HG03469 (cell line): ENCODE data around the gene MARF1.
"Not testable (repeated sequence)": the region's sequence is repeated elsewhere in the genome, so short reads cannot be mapped to it uniquely, and the experiment has no call there.

ENCODE experiments used
- ATAC-seq: cut with Tn5 transposase; IDR thresholded peaks from one replicate; pipeline ENCODE4 v1.9.1; 2021; ENCODE audit warnings: mild to moderate bottlenecking, moderate library complexity, moderate number of reproducible peaks; ENCODE audit not compliant: unreplicated experiment

MARF1 gene

GRCh38 chr16:15643048-15643945 is at the start of gene MARF1:
Gene MARF1, minus strand, starts transcription at chr16:15643154. Its CDS starts 3,921 bp downstream, at chr16:15639233.
- no peak for ATAC-seq

GRCh38 chr16:15692508-15692907 is 49.6 kb upstream of the MARF1 start:
- ATAC-seq: not testable (repeated sequence)

DNA sequence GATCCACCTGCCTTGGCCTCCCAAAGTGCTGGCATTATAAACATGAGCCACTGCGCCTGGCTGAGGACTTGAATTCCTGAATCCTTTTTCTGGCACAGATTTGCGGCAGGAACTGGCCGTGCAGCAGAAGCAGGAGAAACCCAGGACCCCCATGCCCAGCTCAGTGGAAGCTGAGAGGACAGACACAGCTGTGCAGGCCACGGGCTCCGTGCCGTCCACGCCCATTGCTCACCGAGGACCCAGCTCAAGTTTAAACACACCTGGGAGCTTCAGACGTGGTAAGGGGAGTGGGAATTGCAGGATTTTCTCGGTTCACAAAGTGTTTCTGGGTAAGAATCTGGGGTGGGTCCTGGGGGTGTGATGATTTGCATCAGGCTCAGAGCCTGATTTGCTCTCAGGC is 48.1 kb upstream of the MARF1 start:
- no peak for ATAC-seq

DNA sequence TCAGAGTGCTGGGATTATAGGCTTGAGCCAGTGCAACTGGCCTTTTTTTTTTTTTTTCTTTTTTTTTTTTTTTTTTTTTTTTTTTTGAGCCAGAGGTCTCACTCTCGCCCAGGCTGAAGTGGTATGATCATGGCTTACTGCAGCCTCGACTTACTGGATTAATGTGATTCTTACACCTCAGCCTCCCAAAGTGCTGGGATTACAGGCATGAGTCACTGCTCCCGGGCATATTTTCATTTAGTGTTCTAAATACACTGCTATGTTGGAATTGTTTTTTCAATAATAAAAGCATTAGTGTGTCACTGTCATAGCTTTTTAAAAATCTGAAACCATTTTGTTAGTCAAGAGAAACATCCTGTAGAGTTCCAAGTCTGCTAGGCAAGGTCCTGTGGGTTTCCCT is 47.3 kb upstream of the MARF1 start:
- no peak for ATAC-seq

- ATAC-seq: no peak
These were observed 46.3 kb upstream of the MARF1 start for GRCh38 chr16:15689290-15689689.

GRCh38 chr16:15686287-15686686 is 43.3 kb upstream of the MARF1 start:
- ATAC-seq: no peak

GRCh38 chr16:15682105-15682570 is 39.2 kb upstream of the MARF1 start:
- no peak for ATAC-seq

DNA sequence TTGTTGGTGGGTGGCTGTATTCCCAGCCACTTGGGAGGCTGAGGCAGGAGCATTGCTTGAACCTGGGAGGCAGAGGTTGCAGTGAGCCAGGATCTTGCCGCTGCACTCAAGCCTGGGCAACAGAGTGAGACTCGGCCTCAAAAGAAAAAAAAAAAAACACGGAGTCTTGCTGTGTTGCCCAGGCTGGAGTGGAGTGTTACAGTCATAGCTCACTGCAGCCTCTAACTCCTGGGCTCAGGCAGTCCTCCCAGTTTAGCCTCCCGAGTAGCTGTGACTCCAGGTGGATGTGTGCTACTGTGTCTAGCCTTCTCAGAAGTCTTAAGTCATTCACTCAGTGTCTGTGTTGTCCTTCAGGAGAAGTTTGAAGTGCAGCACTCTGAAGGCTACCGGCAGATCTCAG is 34.5 kb upstream of the MARF1 start:
- ATAC-seq: no peak

DNA sequence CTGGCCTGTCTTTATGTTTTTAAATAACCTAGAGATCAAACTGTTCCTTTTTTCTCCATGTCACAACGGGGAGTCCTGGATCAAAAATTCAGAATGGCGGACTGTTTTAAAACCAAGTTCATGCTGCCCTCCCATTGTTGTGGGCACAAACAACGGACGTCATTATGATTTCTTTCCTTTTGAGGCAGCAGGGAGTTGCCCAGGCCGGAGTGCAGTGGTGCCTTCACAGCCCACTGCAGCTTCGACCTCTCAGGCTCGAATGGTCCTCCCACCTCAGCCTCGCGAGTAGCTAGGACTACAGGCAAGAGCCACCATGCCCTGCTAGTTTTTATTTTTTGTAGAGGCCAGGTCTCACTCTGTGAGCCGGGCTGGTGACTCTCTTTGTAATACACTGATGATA is 33.6 kb upstream of the MARF1 start:
- no peak for ATAC-seq

- ATAC-seq: no peak
These were observed 31.6 kb upstream of the MARF1 start for GRCh38 chr16:15674571-15674970.

GRCh38 chr16:15672514-15673167 is 29.7 kb upstream of the MARF1 start:
- ATAC-seq: no peak

GRCh38 chr16:15672127-15672513 is 29.2 kb upstream of the MARF1 start:
- ATAC-seq: not testable (repeated sequence)

DNA sequence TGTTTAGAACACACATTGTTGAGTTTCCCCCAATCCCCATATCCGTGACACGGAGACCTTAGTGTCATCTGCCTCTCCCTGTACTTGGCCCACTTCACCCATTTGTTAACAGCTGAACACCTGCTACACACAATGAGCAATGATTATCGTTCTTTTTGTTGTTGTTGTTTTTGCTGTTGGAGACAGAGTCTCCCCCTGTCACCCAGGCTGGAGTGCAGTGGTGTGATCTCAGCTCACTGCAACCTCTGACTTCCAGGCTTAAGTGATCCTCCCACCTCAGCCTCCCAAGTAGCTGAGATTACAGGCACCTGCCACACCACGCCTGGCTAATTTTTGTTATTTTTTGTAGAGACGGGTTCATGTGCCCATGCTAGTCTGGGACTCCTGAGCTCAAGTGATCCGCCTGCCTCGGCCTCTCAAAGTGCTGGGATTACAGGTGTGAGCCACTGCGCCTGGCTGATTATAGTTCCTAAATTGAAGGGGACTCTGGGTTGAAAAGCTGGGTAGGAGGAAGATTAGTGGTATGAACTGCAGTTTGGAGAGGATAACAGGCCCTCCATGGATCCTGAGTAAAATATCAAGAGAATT is 28.7 kb upstream of the MARF1 start:
- no peak for ATAC-seq

DNA sequence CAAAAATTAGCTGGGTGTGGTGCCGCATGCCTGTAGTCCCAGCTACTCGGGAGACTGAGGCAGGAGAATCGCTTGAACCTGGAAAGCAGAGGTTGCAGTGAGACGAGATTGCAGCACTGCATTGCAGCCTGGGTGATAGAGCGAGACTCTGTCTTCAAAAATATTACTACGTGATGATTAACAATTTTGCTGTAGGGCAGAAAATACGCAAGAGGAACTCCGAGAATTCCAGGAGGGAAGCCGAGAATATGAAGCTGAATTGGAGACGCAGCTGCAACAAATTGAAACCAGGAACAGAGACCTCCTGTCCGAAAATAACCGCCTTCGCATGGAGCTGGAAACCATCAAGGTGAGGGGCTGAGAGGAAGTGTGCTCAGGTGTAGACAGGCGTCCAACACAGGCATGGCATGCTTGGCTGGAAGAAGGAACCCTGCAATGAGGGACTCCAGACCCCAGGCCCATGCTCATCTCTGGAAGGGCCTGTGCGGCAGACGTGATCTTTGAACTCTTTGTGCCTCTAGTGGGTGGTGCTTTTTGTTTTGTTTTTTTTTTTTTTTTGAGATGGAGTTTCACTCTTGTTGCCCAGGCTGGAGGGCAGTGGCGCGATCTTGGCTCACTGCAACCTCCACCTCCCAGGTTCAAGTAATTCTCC is 24.3 kb upstream of the MARF1 start:
- no peak for ATAC-seq

DNA sequence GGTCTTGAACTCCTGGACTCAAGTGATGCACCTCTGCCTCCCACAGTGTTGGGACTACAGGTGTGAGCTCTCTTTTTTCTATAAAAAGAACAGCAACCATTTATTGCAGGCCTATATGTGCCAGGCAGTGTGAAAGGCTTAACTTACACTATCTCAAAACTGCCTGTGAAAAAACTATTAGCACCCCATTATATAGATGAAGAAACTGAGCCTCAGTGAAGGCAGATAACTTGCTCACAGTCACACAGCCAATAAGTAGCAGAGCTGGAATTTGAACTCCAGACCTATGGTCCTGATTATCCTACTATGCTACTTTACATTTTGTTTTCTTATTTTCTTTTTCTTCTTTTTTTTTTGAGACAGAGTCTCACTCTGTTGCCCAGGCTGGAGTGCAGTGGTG is 22.2 kb upstream of the MARF1 start:
- ATAC-seq: no peak

GRCh38 chr16:15660203-15660601 is 17.2 kb upstream of the MARF1 start:
- no peak for ATAC-seq

DNA sequence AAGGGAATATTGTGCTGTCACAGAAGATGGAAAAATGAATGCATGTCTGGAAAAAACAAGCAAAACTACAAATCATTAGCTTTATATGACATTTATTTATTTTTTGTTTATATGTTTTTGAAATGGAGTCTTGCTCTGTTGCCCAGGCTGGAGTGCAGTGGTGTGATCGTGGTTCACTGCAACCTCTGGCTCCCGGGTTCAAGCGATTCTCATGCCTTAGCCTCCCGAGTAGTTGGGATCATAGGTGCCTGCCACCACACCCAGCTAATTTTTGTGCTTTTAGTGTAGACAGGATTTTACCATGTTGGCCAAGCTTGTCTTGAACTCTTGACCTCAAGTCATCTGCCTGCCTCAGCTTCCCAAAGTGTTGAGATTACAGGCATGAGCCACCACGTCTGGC is 15.6 kb upstream of the MARF1 start:
- no peak for ATAC-seq

DNA sequence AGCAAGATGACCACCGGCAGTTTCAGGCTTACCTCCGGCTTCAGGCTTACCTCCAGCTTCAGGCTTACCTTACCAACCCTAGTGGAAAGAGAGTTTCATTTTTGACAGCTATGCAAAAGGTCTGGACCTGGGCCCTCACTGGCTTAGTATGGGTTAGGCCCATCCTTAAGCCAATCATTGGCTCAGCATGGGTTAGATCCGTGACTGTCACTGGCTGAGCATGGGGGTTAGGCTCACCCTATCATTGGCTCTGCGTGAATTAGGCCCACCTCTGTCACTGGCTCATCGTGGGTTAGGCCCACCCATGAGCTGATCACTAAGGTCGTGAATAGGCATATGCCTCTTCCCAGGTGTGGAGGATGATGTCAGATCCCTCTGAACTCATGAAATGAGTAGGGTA is 15.2 kb upstream of the MARF1 start:
- ATAC-seq: no peak

DNA sequence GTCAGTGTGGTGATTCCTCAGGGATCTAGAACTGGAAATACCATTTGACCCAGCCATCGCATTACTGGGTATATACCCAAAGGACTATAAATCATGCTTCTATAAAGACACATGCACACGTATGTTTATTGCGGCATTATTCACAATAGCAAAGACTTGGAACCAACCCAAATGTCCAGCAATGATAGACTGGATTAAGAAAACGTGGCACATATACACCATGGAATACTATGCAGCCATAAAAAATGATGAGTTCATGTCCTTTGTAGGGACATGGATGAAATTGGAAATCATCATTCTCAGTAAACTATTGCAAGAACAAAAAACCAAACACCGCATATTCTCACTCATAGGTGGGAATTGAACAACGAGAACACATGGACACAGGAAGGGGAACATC is 12.6 kb upstream of the MARF1 start:
- ATAC-seq: not testable (repeated sequence)

DNA sequence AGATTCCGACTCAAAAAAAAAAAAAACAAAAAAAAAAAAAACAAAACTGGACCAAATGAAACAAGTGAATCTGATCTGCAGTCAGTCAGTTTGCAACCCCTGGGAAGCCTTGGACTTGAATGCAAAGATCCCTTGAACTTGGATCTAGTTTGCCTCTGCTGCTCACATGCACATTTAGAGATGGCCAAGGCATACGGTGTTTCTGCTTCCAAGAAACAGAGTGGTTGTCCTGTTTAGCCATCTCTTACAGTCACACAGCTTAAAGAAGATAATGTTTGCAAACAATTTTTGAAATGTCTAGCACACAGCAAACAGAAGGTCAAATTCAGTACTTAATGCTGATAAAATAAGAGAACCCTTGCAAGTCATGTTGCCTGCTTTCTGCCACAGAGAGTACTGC is 11.6 kb upstream of the MARF1 start:
- ATAC-seq: no peak

DNA sequence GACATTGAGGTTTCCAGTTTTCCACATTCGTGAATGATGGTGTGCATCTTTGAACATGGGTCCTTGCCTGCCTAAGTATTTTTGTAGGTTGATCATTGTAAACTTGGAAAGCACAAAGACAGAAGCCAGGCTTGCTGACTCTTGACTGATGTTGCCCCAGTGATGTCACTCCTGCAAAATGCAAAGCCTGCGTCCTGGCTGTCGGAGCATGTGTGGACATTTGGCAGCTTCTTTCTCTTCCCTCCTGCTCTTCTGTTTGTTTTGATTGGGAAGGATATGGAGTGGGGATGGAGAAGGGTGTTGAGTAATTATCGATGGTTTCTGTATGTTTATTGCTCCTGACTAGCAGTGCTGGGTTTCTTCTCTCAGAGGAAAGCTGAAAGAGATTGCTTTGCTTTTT is 10.3 kb upstream of the MARF1 start:
- ATAC-seq: no peak
